ENCODE measurements around the gene PDE4D. TPM values are rescaled to one million over a fixed set of nuclear protein-coding genes. Genes with fewer than 3 reads are reported as not detected.

Gene PDE4D
- total RNA-seq, 1 experiment from 2014 or later, result 3.6 TPM

GRCh38 chr5:59325070-59325469 lies 568.5 kb downstream of the PDE4D start:
- Histone ChIP-seq H2AFZ (ENCODE audit: low read length) (no peak overlapping the region), H3K9ac (ENCODE audit: low read length) (no peak overlapping the region), H3K27me3 (ENCODE audit: low read length) (no peaks in the 10 kb centered on the region), H3K9me3 (ENCODE audit: low read length) (no peaks in the 10 kb centered on the region), H3K4me2 (ENCODE audit: low read length) (no peak overlapping the region), H4K20me1 (ENCODE audit: low read length) (no peaks in the 10 kb centered on the region), H3K79me2 (ENCODE audit: low read length) (no peaks in the 10 kb centered on the region), H3K4me1 (ENCODE audit: insufficient read depth, low read length) (no peaks in the 10 kb centered on the region), H3K27ac (ENCODE audit: low read length) (no peak overlapping the region), H3F3A (ENCODE audit: low read length, unreplicated experiment) (no peaks in the 10 kb centered on the region), H3K9me2 (replicated peaks; ENCODE audit: low read length) (no peaks in the 10 kb centered on the region), H3K36me3 (ENCODE audit: low read depth, low read length) (no peaks in the 10 kb centered on the region), H3K4me3 (ENCODE audit: low read length) (no peak overlapping the region)
- intact Hi-C loops (cut with micrococcal nuclease), result no loop called here
- TF ChIP-seq EZH2 (IDR thresholded peaks at IDR 0.05; ENCODE audit: low read length, unreplicated experiment) (no peak), CTCF (conservative IDR thresholded peaks at IDR 0.05; ENCODE audit: low read depth, low read length) (no peak), EZH2phosphoT487 (IDR thresholded peaks at IDR 0.05; ENCODE audit: borderline replicate concordance, low read length) (no peak)
- ChIA-PET POLR2A (ENCODE audit: unreplicated experiment) (no interaction called here), CTCF (no interaction called here)
- BruUV-seq (replicated peaks), result no TSS peak
- DNase-seq, result no peak
- no peak for ATAC-seq

- H3K4me2 ChIP-seq (ENCODE audit: low read length), result no peak overlapping the region
- intact Hi-C loops (cut with micrococcal nuclease), result no loop called here
- H2AFZ ChIP-seq (ENCODE audit: low read length), result no peak overlapping the region
- ChIA-PET POLR2A (ENCODE audit: unreplicated experiment) (no interaction called here), CTCF (no interaction called here)
- H4K20me1 ChIP-seq (ENCODE audit: low read length), result no peaks in the 10 kb centered on the region
- H3K9me2 ChIP-seq (replicated peaks; ENCODE audit: low read length), result no peaks in the 10 kb centered on the region
- DNase-seq (no peak), ATAC-seq (no peak)
- H3K4me3 ChIP-seq (ENCODE audit: low read length), result no peak overlapping the region
- H3K9ac ChIP-seq (ENCODE audit: low read length), result no peak overlapping the region
- H3K4me1 ChIP-seq (ENCODE audit: insufficient read depth, low read length), result no peaks in the 10 kb centered on the region
- H3K79me2 ChIP-seq (ENCODE audit: low read length), result no peaks in the 10 kb centered on the region
- H3K27me3 ChIP-seq (ENCODE audit: low read length), result no peaks in the 10 kb centered on the region
- BruUV-seq (replicated peaks), result no TSS peak
- TF ChIP-seq EZH2 (IDR thresholded peaks at IDR 0.05; ENCODE audit: low read length, unreplicated experiment) (no peak), CTCF (conservative IDR thresholded peaks at IDR 0.05; ENCODE audit: low read depth, low read length) (no peak), EZH2phosphoT487 (IDR thresholded peaks at IDR 0.05; ENCODE audit: borderline replicate concordance, low read length) (no peak)
- no peak overlapping the region for H3K27ac ChIP-seq (ENCODE audit: low read length)
- H3K9me3 ChIP-seq (ENCODE audit: low read length), result no peaks in the 10 kb centered on the region
- no peaks in the 10 kb centered on the region for H3K36me3 ChIP-seq (ENCODE audit: low read depth, low read length)
- H3F3A ChIP-seq (ENCODE audit: low read length, unreplicated experiment), result no peaks in the 10 kb centered on the region
These were observed 570.6 kb downstream of the PDE4D start for GRCh38 chr5:59322894-59323293.

GRCh38 chr5:59322058-59322457 lies 571.5 kb downstream of the PDE4D start:
- Histone ChIP-seq H3K36me3 (ENCODE audit: low read depth, low read length) (no peaks in the 10 kb centered on the region), H3K4me3 (ENCODE audit: low read length) (no peak overlapping the region), H3K9me3 (ENCODE audit: low read length) (no peaks in the 10 kb centered on the region), H2AFZ (ENCODE audit: low read length) (no peak overlapping the region), H3K9ac (ENCODE audit: low read length) (no peak overlapping the region), H3K27ac (ENCODE audit: low read length) (no peak overlapping the region), H3K79me2 (ENCODE audit: low read length) (no peaks in the 10 kb centered on the region), H3F3A (ENCODE audit: low read length, unreplicated experiment) (no peaks in the 10 kb centered on the region), H3K4me2 (ENCODE audit: low read length) (no peak overlapping the region), H4K20me1 (ENCODE audit: low read length) (no peaks in the 10 kb centered on the region), H3K27me3 (ENCODE audit: low read length) (no peaks in the 10 kb centered on the region), H3K9me2 (replicated peaks; ENCODE audit: low read length) (no peaks in the 10 kb centered on the region), H3K4me1 (ENCODE audit: insufficient read depth, low read length) (no peaks in the 10 kb centered on the region)
- BruUV-seq (replicated peaks), result no TSS peak
- CTCF ChIA-PET, result no interaction called here
- no peak for ATAC-seq
- TF ChIP-seq EZH2phosphoT487 (IDR thresholded peaks at IDR 0.05; ENCODE audit: borderline replicate concordance, low read length), result no peak
- TF ChIP-seq CTCF (conservative IDR thresholded peaks at IDR 0.05; ENCODE audit: low read depth, low read length), result no peak
- no peak for TF ChIP-seq EZH2 (IDR thresholded peaks at IDR 0.05; ENCODE audit: low read length, unreplicated experiment)
- DNase-seq, result no peak
- POLR2A ChIA-PET (ENCODE audit: unreplicated experiment), result no interaction called here
- intact Hi-C loops (cut with micrococcal nuclease), result no loop called here
